Inflammatory macrophage (primary cell): Measurements from ENCODE around the gene RPS24.
A peak's percentile ranks its signal among the peaks of the same experiment; 100 is the strongest.

ENCODE experiments used
- DNase-seq, 2 donors: peaks; one replicate each; pipeline ENCODE4 v3.0.0-alpha.2; 2020 to 2022

The RPS24 gene

GRCh38 chr10:78028438-78029268 is 5.0 kb upstream of the RPS24 start:
- peak in 1 of 2 donors; percentile 17 for DNase-seq

- DNase-seq = peak; percentile 96 to 97
Measured at GRCh38 chr10:78029269-78030226, 4.1 kb upstream of the RPS24 start, which contains the start of gene POLR3A. TSS of gene POLR3A (minus strand) at chr10:78029515. CDS start at chr10:78029407, 108 bp downstream.

- DNase-seq = no peak
Measured at GRCh38 chr10:78033387-78033636, 351 bp upstream of the RPS24 start.

- DNase-seq = no peak
Measured at GRCh38 chr10:78035025-78035424, 1.4 kb downstream of the RPS24 start.

GRCh38 chr10:78035437-78035836 is 1.8 kb downstream of the RPS24 start:
- DNase-seq = no peak

- no peak for DNase-seq
Measured at GRCh38 chr10:78035933-78036583, 2.4 kb downstream of the RPS24 start.

- no peak for DNase-seq
Measured at GRCh38 chr10:78038105-78038504, 4.4 kb downstream of the RPS24 start.

GRCh38 chr10:78038791-78039547 is 5.3 kb downstream of the RPS24 start:
- DNase-seq = no peak

- no peak for DNase-seq
Measured at GRCh38 chr10:78039743-78040142, 6.1 kb downstream of the RPS24 start.

GRCh38 chr10:78041170-78042057 is 7.8 kb downstream of the RPS24 start:
- no peak for DNase-seq

- no peak for DNase-seq
Measured at GRCh38 chr10:78042058-78042751, 8.5 kb downstream of the RPS24 start.

- DNase-seq = no peak
Measured at GRCh38 chr10:78042752-78043104, 9.1 kb downstream of the RPS24 start.

GRCh38 chr10:78044179-78044578 is 10.5 kb downstream of the RPS24 start:
- no peak for DNase-seq

- no peak for DNase-seq
Measured at GRCh38 chr10:78044699-78045098, 11.0 kb downstream of the RPS24 start.

- peak in 1 of 2 donors; percentile 24 for DNase-seq
Measured at GRCh38 chr10:78045237-78045636, 11.6 kb downstream of the RPS24 start.

GRCh38 chr10:78045856-78046255 is 12.2 kb downstream of the RPS24 start:
- DNase-seq = no peak

- no peak for DNase-seq
Measured at GRCh38 chr10:78046711-78047269, 13.1 kb downstream of the RPS24 start.

GRCh38 chr10:78047314-78047891 is 13.7 kb downstream of the RPS24 start:
- DNase-seq = peak; percentile 86 to 89

- peak; percentile 54 to 73 for DNase-seq
Measured at GRCh38 chr10:78049851-78050250, 16.2 kb downstream of the RPS24 start.
